Spleen (tissue), 7 donors: ENCODE measurements around the gene NDUFB10.

ENCODE experiments used
- CTCF ChIP-seq, 11 experiments: fragments of 200-600 bp in 7 of 11; fragments of 450-650 bp in 4 of 11; sonication (generic) in 4 of 11; IDR thresholded peaks in 8 of 11; conservative IDR thresholded peaks in 3 of 11; 1 replicate in 7 of 11; 2 replicates in 4 of 11; pipeline versions ENCODE4 v1.4.0 to v1.8.0; 2016 to 2021; ENCODE audit warnings: antibody characterized with exemption in 11 of 11, inconsistent platforms in 4 of 11, mild to moderate bottlenecking in 1 of 11
- POLR2A ChIP-seq, 3 donors: fragments of 450-650 bp; IDR thresholded peaks; one replicate each; pipeline ENCODE4 v1.5.1; 2017; ENCODE audit warnings: antibody characterized with exemption in 3 of 3, mild to moderate bottlenecking in 1 of 3
- POLR2AphosphoS5 ChIP-seq, 3 donors: sonication (generic); formaldehyde crosslinking; IDR thresholded peaks; one replicate each; pipeline ENCODE4 v1.5.1; 2017; ENCODE audit warnings: antibody characterized with exemption in 3 of 3
- donor health status: DM: no; HTN: no; CAD: no; lungs with moderate emphysema.
- donor health status: DM: no; HTN: no; CAD: no.
- donor health status: DM: no; HTN: no; CAD: no.

- no peak for TF ChIP-seq CTCF (IDR thresholded peaks at IDR 0.05 in 8 of 11, conservative IDR thresholded peaks at IDR 0.05 in 3 of 11)
- TF ChIP-seq POLR2A (IDR thresholded peaks at IDR 0.05), result no peak
- TF ChIP-seq POLR2AphosphoS5 (IDR thresholded peaks at IDR 0.05), result no peak
Observed at GRCh38 chr16:2008631-2009163, 49.4 kb downstream of the NDUFB10 start.
